RWPE2 (cell line): ENCODE results near the gene LDLRAP1.
A peak's percentile ranks its signal among the peaks of the same experiment; 100 is the strongest.

ENCODE experiments used
- ATAC-seq: fragments of 200-7000 bp; cut with Tn5 transposase; 3 replicates; pipeline ENCODE4 v1.9.1; 2021; ENCODE audit warnings: low read depth
- DNase-seq: peaks from one replicate; pipeline ENCODE4 v3.0.0-alpha.2; 2020; ENCODE audit warnings: low spot score
- H3K27ac ChIP-seq: fragments of 450-650 bp; 2 replicates; pipeline ENCODE4 v1.5.1; 2017; ENCODE audit warnings: mild to moderate bottlenecking; ENCODE audit not compliant: poor library complexity, severe bottlenecking
- H3K27me3 ChIP-seq: fragments of 250-450 bp; sonication (Bioruptor Pico); 2 replicates; pipeline ENCODE4 v1.5.1; 2021; ENCODE audit warnings: mild to moderate bottlenecking, moderate library complexity; ENCODE audit not compliant: insufficient read depth, poor library complexity, severe bottlenecking
- H3K36me3 ChIP-seq: fragments of 250-450 bp; sonication (Bioruptor Pico); 2 replicates; pipeline ENCODE4 v1.5.1; 2020; ENCODE audit warnings: low read depth, mild to moderate bottlenecking, moderate library complexity
- H3K4me1 ChIP-seq: fragments of 250-450 bp; sonication (Bioruptor Pico); 2 replicates; pipeline ENCODE4 v1.5.1; 2021; ENCODE audit warnings: mild to moderate bottlenecking, moderate library complexity; ENCODE audit not compliant: insufficient read depth, poor library complexity, severe bottlenecking
- H3K4me3 ChIP-seq: fragments of 250-450 bp; sonication (Bioruptor Pico); 2 replicates; pipeline ENCODE4 v1.5.1; 2021; ENCODE audit warnings: mild to moderate bottlenecking, moderate library complexity; ENCODE audit not compliant: severe bottlenecking
- H3K9me3 ChIP-seq: fragments of 250-450 bp; sonication (Bioruptor Pico); 2 replicates; pipeline ENCODE4 v1.5.1; 2021; ENCODE audit warnings: mild to moderate bottlenecking, moderate library complexity; ENCODE audit not compliant: severe bottlenecking
- CTCF ChIP-seq: fragments of 450-650 bp; IDR thresholded peaks from one replicate; pipeline ENCODE4 v1.5.1; 2017; ENCODE audit warnings: mild to moderate bottlenecking, moderate library complexity; ENCODE audit not compliant: poor library complexity, severe bottlenecking

LDLRAP1 gene

DNA sequence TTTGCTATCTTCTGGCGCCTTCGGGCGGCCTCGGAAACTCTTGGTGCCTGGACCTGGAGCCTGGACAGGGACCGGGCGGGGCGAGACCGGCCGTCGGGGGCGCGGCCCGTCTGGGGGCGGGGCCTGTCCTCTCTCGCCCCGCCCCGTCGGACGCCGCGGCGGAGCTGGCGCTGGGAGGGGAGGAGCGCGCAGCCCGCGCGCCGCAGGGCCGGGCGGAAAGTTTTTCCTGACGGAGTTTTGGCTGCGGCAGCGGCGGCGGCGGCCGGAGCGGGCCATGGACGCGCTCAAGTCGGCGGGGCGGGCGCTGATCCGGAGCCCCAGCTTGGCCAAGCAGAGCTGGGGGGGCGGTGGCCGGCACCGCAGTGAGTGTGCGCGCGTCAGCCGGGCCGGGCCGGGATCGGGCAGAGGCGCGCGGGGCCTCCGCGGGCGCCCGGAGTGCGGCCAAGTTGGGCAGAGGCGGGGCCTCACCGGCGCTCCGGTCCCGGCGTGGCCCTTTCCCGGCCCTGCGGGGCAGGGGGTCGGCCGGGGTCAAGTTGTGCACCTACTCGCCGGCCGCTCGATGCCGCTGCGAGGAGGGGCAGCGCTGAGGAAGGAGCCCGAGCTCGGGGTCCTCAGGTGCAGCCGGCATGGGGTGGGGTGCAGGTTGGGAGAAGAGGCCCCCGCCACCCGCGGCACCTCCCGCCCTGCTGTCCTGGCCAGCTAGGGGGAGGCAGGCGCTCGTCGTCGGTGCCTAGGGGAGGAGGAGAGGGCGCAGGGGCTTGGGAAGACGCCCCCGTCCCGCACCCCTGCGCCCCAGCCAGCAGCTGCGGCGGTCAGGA, at the start of gene LDLRAP1:
Gene LDLRAP1 (plus strand): TSS at position 182 of the 818 bp plus-strand sequence. CDS start 93 bp downstream, at position 275.
- H3K36me3 ChIP-seq: no peaks in the 10 kb centered on the region
- no peaks in the 10 kb centered on the region for H3K9me3 ChIP-seq
- H3K27me3 ChIP-seq: no peaks in the 10 kb centered on the region
- no peaks in the 10 kb centered on the region for H3K4me1 ChIP-seq
- peak within 1 kb of the TSS; percentile 92 for H3K4me3 ChIP-seq
- DNase-seq (peak; percentile 59), ATAC-seq (peak; percentile 81)
- H3K27ac ChIP-seq: peak within 1 kb of the TSS; percentile 30
- no peak for TF ChIP-seq CTCF

DNA sequence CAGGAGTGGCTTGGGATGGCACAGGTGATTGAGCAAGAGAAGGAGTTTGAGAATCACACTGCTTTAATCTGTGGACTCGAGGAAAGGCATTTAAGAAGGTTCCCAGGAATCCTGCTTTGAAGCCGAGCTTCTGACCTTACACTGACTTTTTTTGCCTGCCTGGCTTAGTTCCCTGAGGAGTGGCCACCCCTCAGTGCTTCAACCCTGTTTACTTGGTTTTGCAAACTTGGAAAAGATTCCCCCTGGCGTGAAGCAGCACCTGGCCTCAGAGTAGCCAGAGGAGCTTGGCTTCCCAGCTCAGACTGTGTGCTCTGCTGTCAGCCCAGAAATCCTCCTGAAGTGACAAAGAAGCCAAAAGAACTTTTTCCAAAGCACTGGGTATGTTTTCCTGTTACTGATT, 48.5 kb upstream of the LDLRAP1 start:
- H3K4me1 ChIP-seq: no peaks in the 10 kb centered on the region
- no peaks in the 10 kb centered on the region for H3K27me3 ChIP-seq
- DNase-seq: no peak
- no peaks in the 10 kb centered on the region for H3K9me3 ChIP-seq
- no peak for TF ChIP-seq CTCF
- ATAC-seq: no peak
- H3K36me3 ChIP-seq: peaks cover 37% of the 10 kb centered on the region
- H3K4me3 ChIP-seq: no peak overlapping the region
- no peak overlapping the region for H3K27ac ChIP-seq

- Histone ChIP-seq H3K27me3 (no peaks in the 10 kb centered on the region), H3K4me1 (peaks cover 4% of the 10 kb centered on the region), H3K36me3 (peaks cover 6% of the 10 kb centered on the region; the same call in 1 of the 2 replicates), H3K27ac (peak overlapping the region; percentile 16), H3K9me3 (no peaks in the 10 kb centered on the region), H3K4me3 (no peak overlapping the region)
- no peak for TF ChIP-seq CTCF
- no peak for ATAC-seq
- DNase-seq: no peak
These were observed 42.7 kb upstream of the LDLRAP1 start for GRCh38 chr1:25500694-25501093.

GRCh38 chr1:25501235-25502058, 42.0 kb upstream of the LDLRAP1 start:
- DNase-seq: no peak
- peak; percentile 75 for ATAC-seq
- peak overlapping the region; percentile 16 for H3K27ac ChIP-seq
- H3K27me3 ChIP-seq: no peaks in the 10 kb centered on the region
- H3K4me1 ChIP-seq: peaks cover 4% of the 10 kb centered on the region
- no peak for TF ChIP-seq CTCF
- H3K9me3 ChIP-seq: no peaks in the 10 kb centered on the region
- peaks cover 6% of the 10 kb centered on the region; the same call in 1 of the 2 replicates for H3K36me3 ChIP-seq
- no peak overlapping the region for H3K4me3 ChIP-seq
